ENCODE results near the gene GPI.

The GPI gene

DNA sequence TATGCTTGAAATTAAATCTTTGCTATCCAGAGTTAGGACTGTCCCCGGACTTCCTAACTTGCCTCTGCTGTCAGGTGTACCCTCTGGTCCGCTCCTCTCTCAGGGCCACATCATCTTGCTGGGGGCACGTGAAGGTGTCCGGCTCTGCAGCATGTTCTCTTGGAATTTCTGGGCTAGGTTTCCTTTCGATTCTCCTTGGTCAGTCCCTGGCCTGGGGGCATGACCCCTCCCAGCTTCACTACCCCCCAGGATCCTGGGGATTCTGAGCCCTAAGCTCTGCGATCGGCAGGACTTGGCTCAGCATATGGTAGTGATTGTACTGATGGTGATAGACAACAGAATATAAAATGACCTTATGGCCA is 5.1 kb upstream of the GPI start:
- Histone ChIP-seq H3K9me3 (ENCODE audit: insufficient read depth, low read length) (no peaks in the 10 kb centered on the region), H3K9ac (ENCODE audit: low read length) (peak overlapping the region; percentile 78), H4K20me1 (ENCODE audit: insufficient read depth, low read length) (no peaks in the 10 kb centered on the region), H3K27ac (ENCODE audit: low read length) (peak overlapping the region; percentile 72), H2AFZ (ENCODE audit: low read depth, low read length) (0 out of 2 replicates have a peak overlapping the region, but pooled peaks have one; percentile 6), H3K4me2 (ENCODE audit: low read length) (peak overlapping the region; percentile 98), H3K4me3 (ENCODE audit: low read length) (peak overlapping the region; percentile 77), H3K79me2 (ENCODE audit: low read length) (no peaks in the 10 kb centered on the region), H3K36me3 (replicated peaks; ENCODE audit: low read depth, low read length) (peaks cover 3% of the 10 kb centered on the region), H3K27me3 (ENCODE audit: low read depth, low read length) (no peaks in the 10 kb centered on the region), H3K4me1 (ENCODE audit: low read length) (peaks cover 40% of the 10 kb centered on the region)
- TF ChIP-seq EZH2phosphoT487 (IDR thresholded peaks at IDR 0.05; ENCODE audit: low read depth): no peak
- TF ChIP-seq, protein P1, sequence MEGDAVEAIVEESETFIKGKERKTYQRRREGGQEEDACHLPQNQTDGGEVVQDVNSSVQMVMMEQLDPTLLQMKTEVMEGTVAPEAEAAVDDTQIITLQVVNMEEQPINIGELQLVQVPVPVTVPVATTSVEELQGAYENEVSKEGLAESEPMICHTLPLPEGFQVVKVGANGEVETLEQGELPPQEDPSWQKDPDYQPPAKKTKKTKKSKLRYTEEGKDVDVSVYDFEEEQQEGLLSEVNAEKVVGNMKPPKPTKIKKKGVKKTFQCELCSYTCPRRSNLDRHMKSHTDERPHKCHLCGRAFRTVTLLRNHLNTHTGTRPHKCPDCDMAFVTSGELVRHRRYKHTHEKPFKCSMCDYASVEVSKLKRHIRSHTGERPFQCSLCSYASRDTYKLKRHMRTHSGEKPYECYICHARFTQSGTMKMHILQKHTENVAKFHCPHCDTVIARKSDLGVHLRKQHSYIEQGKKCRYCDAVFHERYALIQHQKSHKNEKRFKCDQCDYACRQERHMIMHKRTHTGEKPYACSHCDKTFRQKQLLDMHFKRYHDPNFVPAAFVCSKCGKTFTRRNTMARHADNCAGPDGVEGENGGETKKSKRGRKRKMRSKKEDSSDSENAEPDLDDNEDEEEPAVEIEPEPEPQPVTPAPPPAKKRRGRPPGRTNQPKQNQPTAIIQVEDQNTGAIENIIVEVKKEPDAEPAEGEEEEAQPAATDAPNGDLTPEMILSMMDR (IDR thresholded peaks at IDR 0.05; ENCODE audit: low read depth, low read length): no peak

DNA sequence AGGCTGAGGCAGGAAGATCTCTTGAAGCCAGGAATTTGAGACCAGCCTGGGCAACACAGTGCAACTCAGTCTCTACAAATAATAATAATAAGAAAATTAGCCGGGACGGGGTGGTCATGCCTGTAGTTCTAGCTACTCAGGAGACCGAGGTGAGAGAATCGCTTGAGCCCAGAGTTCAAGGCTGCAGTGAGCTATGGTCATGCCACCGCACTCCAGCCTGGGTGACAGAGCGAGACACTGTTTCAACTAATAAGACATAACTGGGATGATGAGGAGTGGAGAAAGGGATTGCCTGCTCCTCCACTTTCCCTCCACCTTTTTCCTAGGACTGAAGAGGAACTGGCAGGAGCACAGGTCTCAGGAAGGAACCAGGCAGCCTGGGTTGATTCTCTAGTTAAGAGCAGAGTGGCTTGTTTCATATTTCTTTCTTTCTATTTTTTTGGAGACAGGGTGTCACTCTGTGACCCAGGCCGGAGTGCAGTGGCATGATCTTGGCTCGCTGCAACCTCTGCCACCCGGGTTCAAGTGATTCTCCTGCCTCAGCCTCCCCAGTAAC is 4.6 kb upstream of the GPI start:
- no peaks in the 10 kb centered on the region for H3K36me3 ChIP-seq (replicated peaks; ENCODE audit: low read depth, low read length)
- no peaks in the 10 kb centered on the region for H4K20me1 ChIP-seq (ENCODE audit: insufficient read depth, low read length)
- peaks cover 4% of the 10 kb centered on the region for H3K79me2 ChIP-seq (ENCODE audit: low read length)
- H3K9ac ChIP-seq (ENCODE audit: low read length): peak overlapping the region; percentile 78; the same call in 1 of the 2 replicates
- no peak overlapping the region for H2AFZ ChIP-seq (ENCODE audit: low read depth, low read length)
- H3K9me3 ChIP-seq (ENCODE audit: insufficient read depth, low read length): no peaks in the 10 kb centered on the region
- peak overlapping the region; percentile 98 for H3K4me2 ChIP-seq (ENCODE audit: low read length)
- no peak for TF ChIP-seq EZH2phosphoT487 (IDR thresholded peaks at IDR 0.05; ENCODE audit: low read depth)
- TF ChIP-seq, protein P1 (IDR thresholded peaks at IDR 0.05; ENCODE audit: low read depth, low read length): no peak
- H3K27me3 ChIP-seq (ENCODE audit: low read depth, low read length): no peaks in the 10 kb centered on the region
- H3K27ac ChIP-seq (ENCODE audit: low read length): 0 out of 2 replicates have a peak overlapping the region, but pooled peaks have one; percentile 72
- H3K4me1 ChIP-seq (ENCODE audit: low read length): peaks cover 40% of the 10 kb centered on the region
- H3K4me3 ChIP-seq (ENCODE audit: low read length): peak overlapping the region; percentile 77

DNA sequence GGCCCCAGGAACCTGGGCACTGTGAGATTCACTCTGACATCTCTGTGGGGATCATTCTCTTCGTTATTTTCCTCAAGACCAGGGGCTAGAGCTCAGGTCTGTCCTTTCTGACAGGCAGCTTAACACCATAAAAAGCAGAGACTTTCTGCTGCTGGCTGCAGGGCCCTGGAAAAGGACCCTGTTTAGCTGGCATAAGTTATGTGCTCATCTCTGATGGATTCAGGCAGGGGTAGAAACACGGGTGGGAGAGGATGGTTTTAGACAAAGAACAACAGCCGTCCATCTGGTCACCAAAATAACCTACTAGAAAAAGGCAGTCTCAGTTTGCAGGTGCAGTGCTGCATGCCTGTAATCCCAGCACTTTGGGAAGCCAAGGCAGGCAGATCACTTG is 2.3 kb upstream of the GPI start:
- peaks cover 45% of the 10 kb centered on the region for H3K4me1 ChIP-seq (ENCODE audit: low read length)

DNA sequence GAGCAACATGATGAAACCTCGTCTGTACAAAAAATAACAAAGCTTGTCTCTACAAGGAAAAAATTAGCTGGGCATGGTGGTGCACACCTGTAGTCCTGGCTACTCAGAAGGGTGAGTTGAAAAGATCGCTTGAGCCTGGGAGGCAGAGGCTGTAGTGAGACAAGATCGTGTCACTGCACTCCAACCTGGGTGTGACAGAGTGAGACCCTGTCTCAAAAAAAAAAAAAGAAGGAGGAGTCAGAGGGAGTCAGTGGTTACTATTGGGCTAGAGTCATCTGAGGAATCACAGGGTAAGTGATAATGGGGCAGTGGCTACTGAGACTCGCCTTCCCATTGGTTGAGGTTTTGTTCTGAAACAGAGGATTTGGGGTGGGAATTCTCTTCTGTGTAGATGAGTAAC is 1.9 kb upstream of the GPI start:
- Histone ChIP-seq H3K4me3 (ENCODE audit: low read length) (no peak overlapping the region), H3K4me1 (ENCODE audit: low read length) (peaks cover 41% of the 10 kb centered on the region), H3K79me2 (ENCODE audit: low read length) (peaks cover 31% of the 10 kb centered on the region), H3K27me3 (ENCODE audit: low read depth, low read length) (no peaks in the 10 kb centered on the region), H2AFZ (ENCODE audit: low read depth, low read length) (no peak overlapping the region), H3K9ac (ENCODE audit: low read length) (no peak overlapping the region), H3K36me3 (replicated peaks; ENCODE audit: low read depth, low read length) (peaks cover 24% of the 10 kb centered on the region), H4K20me1 (ENCODE audit: insufficient read depth, low read length) (peaks cover 18% of the 10 kb centered on the region), H3K9me3 (ENCODE audit: insufficient read depth, low read length) (no peaks in the 10 kb centered on the region), H3K27ac (ENCODE audit: low read length) (no peak overlapping the region), H3K4me2 (ENCODE audit: low read length) (no peak overlapping the region)
- no peak for TF ChIP-seq EZH2phosphoT487 (IDR thresholded peaks at IDR 0.05; ENCODE audit: low read depth)
- TF ChIP-seq, protein P1 (IDR thresholded peaks at IDR 0.05; ENCODE audit: low read depth, low read length): no peak

More for the DNA sequence above, 2.3 kb upstream of the GPI start:
- no peak overlapping the region for H3K27ac ChIP-seq (ENCODE audit: low read length)
- no peaks in the 10 kb centered on the region for H3K9me3 ChIP-seq (ENCODE audit: insufficient read depth, low read length)
- H2AFZ ChIP-seq (ENCODE audit: low read depth, low read length): 0 out of 2 replicates have a peak overlapping the region, but pooled peaks have one; percentile 30
- no peak overlapping the region for H3K4me2 ChIP-seq (ENCODE audit: low read length)
- H3K27me3 ChIP-seq (ENCODE audit: low read depth, low read length): no peaks in the 10 kb centered on the region
- TF ChIP-seq, protein P1 (IDR thresholded peaks at IDR 0.05; ENCODE audit: low read depth, low read length): no peak
- TF ChIP-seq EZH2phosphoT487 (IDR thresholded peaks at IDR 0.05; ENCODE audit: low read depth): no peak
- H3K4me3 ChIP-seq (ENCODE audit: low read length): no peak overlapping the region
- peaks cover 27% of the 10 kb centered on the region for H3K79me2 ChIP-seq (ENCODE audit: low read length)
- H3K36me3 ChIP-seq (replicated peaks; ENCODE audit: low read depth, low read length): peaks cover 20% of the 10 kb centered on the region
- no peak overlapping the region for H3K9ac ChIP-seq (ENCODE audit: low read length)
- peaks cover 17% of the 10 kb centered on the region for H4K20me1 ChIP-seq (ENCODE audit: insufficient read depth, low read length)

Data from OCI-LY3 (cell line).